IMR-90 (cell line): ENCODE measurements around the gene QKI. TPM values are rescaled to one million over a fixed set of nuclear protein-coding genes. Genes with fewer than 3 reads are reported as not detected.

Experiments used
- ATAC-seq: fragments of 200-7000 bp; cut with Tn5 transposase; 2 replicates; pipeline ENCODE4 v1.9.1; 2020; ENCODE audit warnings: low read depth, mild to moderate bottlenecking, moderate library complexity
- BruUV-seq: library from RNA; stranded (reverse); fragments of 400-500 nt; replicated peaks from 2 replicates; lab custom pipeline; 2021; lab: Mats Ljungman, UMichigan
- CTCF ChIA-PET: fragments of 300-600 bp; formaldehyde crosslinking; extraction: SDS; loops from one replicate; lab custom pipeline; 2021; ENCODE audit warnings: antibody characterized with exemption; lab: Yijun Ruan, JAX
- POLR2A ChIA-PET: fragments of 300-600 bp; sonication (Branson Sonifier 250); formaldehyde crosslinking; loops from one replicate; lab custom pipeline; 2022; ENCODE audit warnings: antibody characterized with exemption; ENCODE audit not compliant: unreplicated experiment; lab: Charles Lee
- DNase-seq: peaks from one replicate; pipeline ENCODE4 v3.0.0; 2013
- H2AFZ ChIP-seq: replicated peaks from 2 replicates; pipeline ENCODE3; 2013; ENCODE audit warnings: low read length, mild to moderate bottlenecking; ENCODE audit not compliant: poor library complexity
- H2AK5ac ChIP-seq: 2 replicates; pipeline ENCODE4 v1.6.1; 2013; ENCODE audit warnings: low read depth, low read length, inconsistent platforms
- H2AK9ac ChIP-seq: replicated peaks from 2 replicates; pipeline ENCODE3; 2013; ENCODE audit warnings: mild to moderate bottlenecking, low read depth, low read length, moderate library complexity; ENCODE audit not compliant: poor library complexity
- H2BK120ac ChIP-seq: 2 replicates; pipeline ENCODE4 v1.6.1; 2013; ENCODE audit warnings: low read depth, low read length, inconsistent platforms
- H2BK15ac ChIP-seq: 3 replicates; pipeline ENCODE4 v1.6.1; 2013; ENCODE audit warnings: low read depth, low read length, inconsistent platforms
- H2BK20ac ChIP-seq: 2 replicates; pipeline ENCODE4 v1.6.1; 2013; ENCODE audit warnings: low read depth, mild to moderate bottlenecking, inconsistent platforms, low read length, moderate library complexity
- H2BK5ac ChIP-seq: 2 replicates; pipeline ENCODE4 v1.6.1; 2013; ENCODE audit warnings: mild to moderate bottlenecking, low read depth, low read length, inconsistent platforms; ENCODE audit not compliant: poor library complexity, severe bottlenecking
- H3K14ac ChIP-seq: replicated peaks from 2 replicates; pipeline ENCODE4 v1.6.1; 2013; ENCODE audit warnings: low read depth, low read length, inconsistent platforms
- H3K18ac ChIP-seq: 2 replicates; pipeline ENCODE4 v1.6.1; 2013; ENCODE audit warnings: low read depth, low read length, control low read depth
- H3K23ac ChIP-seq: 2 replicates; pipeline ENCODE4 v1.6.1; 2013; ENCODE audit warnings: low read depth, low read length, inconsistent platforms
- H3K27ac ChIP-seq: 2 replicates; pipeline ENCODE4 v1.5.1; 2013; ENCODE audit warnings: mild to moderate bottlenecking, control low read depth, low read length; ENCODE audit not compliant: insufficient read depth
- H3K27me3 ChIP-seq: 2 replicates; pipeline ENCODE4 v1.6.1; 2013; ENCODE audit warnings: low read length; ENCODE audit not compliant: control insufficient read depth, insufficient read depth
- H3K36me3 ChIP-seq: 2 replicates; pipeline ENCODE4 v1.6.1; 2013; ENCODE audit warnings: low read length, mixed read lengths; ENCODE audit not compliant: control insufficient read depth, insufficient read depth
- H3K4ac ChIP-seq: 2 replicates; pipeline ENCODE4 v1.6.1; 2013; ENCODE audit warnings: low read depth, low read length, inconsistent platforms
- H3K4me1 ChIP-seq: 2 replicates; pipeline ENCODE4 v1.6.1; 2013; ENCODE audit warnings: low read length, mixed read lengths; ENCODE audit not compliant: control insufficient read depth, insufficient read depth
- H3K4me2 ChIP-seq: 2 replicates; pipeline ENCODE4 v1.6.1; 2013; ENCODE audit warnings: low read depth, mild to moderate bottlenecking, control low read depth, low read length, moderate library complexity
- H3K4me3 ChIP-seq: 2 replicates; pipeline ENCODE4 v1.5.1; 2013; ENCODE audit warnings: low read depth, mild to moderate bottlenecking, control low read depth, low read length, moderate library complexity; ENCODE audit not compliant: insufficient read depth
- H3K56ac ChIP-seq: 2 replicates; pipeline ENCODE4 v1.6.1; 2013; ENCODE audit warnings: low read length, inconsistent platforms; ENCODE audit not compliant: insufficient read depth; ENCODE audit errors: extremely low read depth
- H3K79me1 ChIP-seq, 2 experiments: 2 replicates each; pipeline ENCODE4 v1.6.1; 2013; ENCODE audit warnings: low read length in 2 of 2, inconsistent platforms in 1 of 2, low read depth in 1 of 2
- H3K9ac ChIP-seq: 2 replicates; pipeline ENCODE4 v1.6.1; 2013; ENCODE audit warnings: low read depth, low read length, control low read depth
- H3K9me1 ChIP-seq: 2 replicates; pipeline ENCODE4 v1.6.1; 2013; ENCODE audit warnings: low read length, inconsistent platforms; ENCODE audit not compliant: insufficient read depth
- H3K9me3 ChIP-seq: 2 replicates; pipeline ENCODE4 v1.6.1; 2013; ENCODE audit warnings: low read length; ENCODE audit not compliant: control insufficient read depth, insufficient read depth
- H4K20me1 ChIP-seq: 2 replicates; pipeline ENCODE4 v1.6.1; 2013; ENCODE audit warnings: low read length, inconsistent platforms; ENCODE audit not compliant: insufficient read depth
- H4K5ac ChIP-seq: 2 replicates; pipeline ENCODE4 v1.6.1; 2013; ENCODE audit warnings: mild to moderate bottlenecking, low read depth, low read length, control low read depth
- H4K8ac ChIP-seq, 2 experiments: 2 replicates each; pipeline ENCODE4 v1.6.1; 2013; ENCODE audit warnings: low read depth in 2 of 2, low read length in 2 of 2, control low read depth in 1 of 2, inconsistent platforms in 1 of 2
- H4K91ac ChIP-seq: 2 replicates; pipeline ENCODE4 v1.6.1; 2013; ENCODE audit warnings: low read depth, low read length, inconsistent platforms; ENCODE audit not compliant: insufficient read depth
- BHLHE40 ChIP-seq: fragments of 150-350 bp; IDR thresholded peaks from 2 replicates; pipeline ENCODE4 v1.6.1; 2016; ENCODE audit warnings: mild to moderate bottlenecking, low read depth, low read length
- CEBPB ChIP-seq: IDR thresholded peaks from 2 replicates; pipeline ENCODE4 v1.6.1; 2012; ENCODE audit warnings: low read depth, low read length, improper control_type of control experiment
- RCOR1 ChIP-seq: IDR thresholded peaks from 2 replicates; pipeline ENCODE4 v1.6.1; 2012; ENCODE audit warnings: mild to moderate bottlenecking, low read length, improper control_type of control experiment; ENCODE audit not compliant: insufficient replicate concordance
- SMC3 ChIP-seq: fragments of 150-350 bp; IDR thresholded peaks from 2 replicates; pipeline ENCODE4 v1.6.1; 2016; ENCODE audit warnings: low read depth, mild to moderate bottlenecking, antibody characterized with exemption, low read length, moderate library complexity
- WGBS, 2 experiments: methylation state at CpG; one replicate each; pipeline versions ENCODE4 v1.1.5 to v1.1.7; 2013; ENCODE audit warnings: missing lambda C conversion rate in 2 of 2; ENCODE audit not compliant: insufficient read length in 1 of 2; ENCODE audit errors: extremely low coverage in 2 of 2; 5-methylcytosine and 5-hydroxymethylcytosine counted together
- dilution Hi-C: fragments of 300-500 bp; cut with HindIII; formaldehyde crosslinking; loops from one replicate; pipeline ENCODE4 v1.14.3; 2018; ENCODE audit warnings: low sequenced_read_pairs; ENCODE audit not compliant: unreplicated experiment
- in situ Hi-C: fragments of 300-500 bp; cut with MboI; formaldehyde crosslinking; loops from 3 replicates; pipeline ENCODE4 v1.14.3; 2019; ENCODE audit warnings: low sequenced_read_pairs, inconsistent platforms, mixed read lengths
- intact Hi-C: fragments of 100-400 bp; cut with micrococcal nuclease; formaldehyde crosslinking; loops from 2 replicates; pipeline ENCODE4 v1.10.0; 2022
- polyA plus RNA-seq, 3 experiments: library from polyadenylated mRNA; depleted of rRNA; stranded (reverse); fragments of >200 nt; gene quantifications; 2 replicates each; pipeline ENCODE4 v1.2.3, GENCODE V29; 2012; ENCODE audit warnings: low replicate concordance in 1 of 3
- total RNA-seq: library from RNA; depleted of rRNA; stranded (reverse); fragments of >200 nt; gene quantifications from 2 replicates; pipeline ENCODE4 v1.2.3, GENCODE V29; 2012
- TF ChIP-seq, protein P1 (sequence below): conservative IDR thresholded peaks from 2 replicates; pipeline ENCODE4 v1.5.1; 2012; ENCODE audit warnings: mild to moderate bottlenecking, low read depth, low read length, improper control_type of control experiment
- TF ChIP-seq, protein P2 (sequence below): fragments of 150-350 bp; IDR thresholded peaks from 2 replicates; pipeline ENCODE4 v1.6.1; 2017; ENCODE audit warnings: mild to moderate bottlenecking, antibody characterized with exemption, low read length, low read depth

The QKI gene
- total and polyA plus RNA-seq, 2 of the 4 experiments (the other 2 are of a cell fraction), result 112 to 232 TPM

DNA sequence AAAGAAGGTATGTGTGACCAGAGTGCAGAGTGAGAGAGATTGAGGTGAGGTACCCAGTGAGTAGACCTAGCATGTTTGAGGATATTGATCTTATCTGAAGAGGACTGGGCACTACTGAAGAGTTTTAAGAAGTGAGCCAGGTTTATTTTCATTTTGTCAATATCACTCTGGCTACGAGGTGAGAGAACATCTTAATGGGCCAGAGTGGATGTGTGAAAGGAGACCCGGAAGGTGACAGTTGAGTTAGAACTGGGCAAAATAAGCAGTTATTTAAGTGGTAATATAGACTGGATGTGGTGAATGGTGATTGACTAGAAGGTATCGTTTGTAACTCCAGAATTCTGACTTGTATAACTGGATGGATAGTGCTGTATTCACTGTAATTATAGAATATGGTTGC lies 134.1 kb downstream of the QKI start:
- ChIA-PET POLR2A (no interaction called here), CTCF (no interaction called here)
- Histone ChIP-seq H2AFZ (no peak overlapping the region), H3K79me1 (peaks cover 34 to 59% of the 10 kb centered on the region in 2 experiments), H3K27me3 (no peaks in the 10 kb centered on the region), H2BK120ac (no peak overlapping the region), H4K20me1 (peaks cover 11% of the 10 kb centered on the region; the same call in 1 of the 2 replicates), H3K4me1 (0 out of 2 replicates have a peak, but pooled peaks cover 1% of the 10 kb centered on the region), H2AK5ac (no peak overlapping the region), H3K4me3 (no peak overlapping the region), H2BK15ac (no peak overlapping the region), H3K4ac (no peak overlapping the region), H4K5ac (no peak overlapping the region), H3K18ac (no peak overlapping the region), H3K4me2 (no peak overlapping the region), H3K36me3 (peaks cover 2% of the 10 kb centered on the region; the same call in 1 of the 2 replicates), H2AK9ac (no peak overlapping the region), H2BK20ac (no peak overlapping the region), H3K56ac (no peak overlapping the region), H3K23ac (no peak overlapping the region), H3K27ac (no peak overlapping the region), H3K9me1 (peaks cover 5% of the 10 kb centered on the region; the same call in 1 of the 2 replicates), H4K91ac (no peak overlapping the region), H3K9ac (no peak overlapping the region), H3K14ac (no peak overlapping the region), H2BK5ac (no peak overlapping the region), H3K9me3 (no peaks in the 10 kb centered on the region), H4K8ac (no peak overlapping the region)
- BruUV-seq, result no TSS peak
- ATAC-seq, result no peak
- dilution Hi-C loops (no loop called here), in situ Hi-C loops (no loop called here), intact Hi-C loops (no loop called here)
- DNase-seq, result no peak
- WGBS, 2 experiments, result 83% methylated on average over 2 of the region's 3 CpGs; no CpG with 5 or more reads in 1 of the 2 experiments
- TF ChIP-seq, protein P1, sequence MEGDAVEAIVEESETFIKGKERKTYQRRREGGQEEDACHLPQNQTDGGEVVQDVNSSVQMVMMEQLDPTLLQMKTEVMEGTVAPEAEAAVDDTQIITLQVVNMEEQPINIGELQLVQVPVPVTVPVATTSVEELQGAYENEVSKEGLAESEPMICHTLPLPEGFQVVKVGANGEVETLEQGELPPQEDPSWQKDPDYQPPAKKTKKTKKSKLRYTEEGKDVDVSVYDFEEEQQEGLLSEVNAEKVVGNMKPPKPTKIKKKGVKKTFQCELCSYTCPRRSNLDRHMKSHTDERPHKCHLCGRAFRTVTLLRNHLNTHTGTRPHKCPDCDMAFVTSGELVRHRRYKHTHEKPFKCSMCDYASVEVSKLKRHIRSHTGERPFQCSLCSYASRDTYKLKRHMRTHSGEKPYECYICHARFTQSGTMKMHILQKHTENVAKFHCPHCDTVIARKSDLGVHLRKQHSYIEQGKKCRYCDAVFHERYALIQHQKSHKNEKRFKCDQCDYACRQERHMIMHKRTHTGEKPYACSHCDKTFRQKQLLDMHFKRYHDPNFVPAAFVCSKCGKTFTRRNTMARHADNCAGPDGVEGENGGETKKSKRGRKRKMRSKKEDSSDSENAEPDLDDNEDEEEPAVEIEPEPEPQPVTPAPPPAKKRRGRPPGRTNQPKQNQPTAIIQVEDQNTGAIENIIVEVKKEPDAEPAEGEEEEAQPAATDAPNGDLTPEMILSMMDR, result no peak
- TF ChIP-seq CEBPB (no peak), SMC3 (no peak), RCOR1 (no peak), BHLHE40 (no peak)
- TF ChIP-seq, protein P2, sequence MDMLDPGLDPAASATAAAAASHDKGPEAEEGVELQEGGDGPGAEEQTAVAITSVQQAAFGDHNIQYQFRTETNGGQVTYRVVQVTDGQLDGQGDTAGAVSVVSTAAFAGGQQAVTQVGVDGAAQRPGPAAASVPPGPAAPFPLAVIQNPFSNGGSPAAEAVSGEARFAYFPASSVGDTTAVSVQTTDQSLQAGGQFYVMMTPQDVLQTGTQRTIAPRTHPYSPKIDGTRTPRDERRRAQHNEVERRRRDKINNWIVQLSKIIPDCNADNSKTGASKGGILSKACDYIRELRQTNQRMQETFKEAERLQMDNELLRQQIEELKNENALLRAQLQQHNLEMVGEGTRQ, result no peak
